GM18951 (cell line): ENCODE data around the gene HK3.

ENCODE experiments used
- POLR2A ChIP-seq: IDR thresholded peaks from 4 replicates; pipeline ENCODE4 v1.6.1; 2011; ENCODE audit warnings: mild to moderate bottlenecking; ENCODE audit not compliant: insufficient read length, insufficient read depth; ENCODE audit errors: extremely low read depth
- in situ Hi-C: fragments of 300-500 bp; cut with MboI; formaldehyde crosslinking; loops from one replicate; pipeline ENCODE4 v1.12.0; 2022; ENCODE audit warnings: low sequenced_read_pairs, mixed read lengths, inconsistent platforms; ENCODE audit not compliant: unreplicated experiment

Gene HK3

GRCh38 chr5:176883700-176884570 lies 15.2 kb downstream of the HK3 start:
- TF ChIP-seq POLR2A, result no peak
- in situ Hi-C loops, result no loop called here

- no peak for TF ChIP-seq POLR2A
- in situ Hi-C loops, result no loop called here
These were observed 16.6 kb downstream of the HK3 start for GRCh38 chr5:176882567-176882903.

- in situ Hi-C loops, result no loop called here
- no peak for TF ChIP-seq POLR2A
These were observed 17.2 kb downstream of the HK3 start for GRCh38 chr5:176881816-176882566.

GRCh38 chr5:176881021-176881749 lies 18.0 kb downstream of the HK3 start:
- in situ Hi-C loops, result no loop called here
- TF ChIP-seq POLR2A, result no peak

- TF ChIP-seq POLR2A, result no peak
These were observed 18.7 kb downstream of the HK3 start for GRCh38 chr5:176880366-176881020.

DNA sequence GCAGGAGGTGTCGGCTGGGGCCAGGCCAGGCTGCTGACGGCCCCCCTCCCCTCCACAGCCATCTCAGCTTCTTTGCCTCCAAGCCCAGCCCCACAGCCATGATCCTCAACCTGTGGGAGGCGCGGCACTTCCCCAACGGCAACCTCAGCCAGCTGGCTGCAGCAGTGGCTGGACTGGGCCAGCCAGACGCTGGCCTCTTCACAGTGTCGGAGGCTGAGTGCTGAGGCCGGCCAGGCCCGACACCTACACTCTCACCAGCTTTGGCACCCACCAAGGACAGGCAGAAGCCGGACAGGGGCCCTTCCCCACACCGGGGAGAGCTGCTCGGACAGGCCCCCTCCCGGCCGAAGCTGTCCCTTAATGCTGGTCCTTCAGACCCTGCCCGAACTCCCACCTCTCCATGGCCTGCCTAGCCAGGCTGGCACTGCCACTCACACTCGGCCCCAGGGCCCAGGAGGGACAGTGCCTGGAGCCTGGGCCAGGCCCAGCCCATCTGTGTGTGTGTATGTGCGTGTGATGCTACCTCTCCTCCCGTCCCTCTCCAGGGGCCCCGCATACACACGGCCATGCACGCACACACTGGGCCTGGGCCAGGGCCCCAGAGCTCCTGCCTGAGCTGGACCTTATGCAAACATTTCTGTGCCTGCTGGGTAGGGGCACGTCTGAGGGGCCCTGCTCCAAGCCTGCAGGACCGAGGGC lies 19.3 kb downstream of the HK3 start:
- in situ Hi-C loops, result no loop called here
- TF ChIP-seq POLR2A, result no peak

More at GRCh38 chr5:176880366-176881020, 18.7 kb downstream of the HK3 start:
- in situ Hi-C loops, result no loop called here

DNA sequence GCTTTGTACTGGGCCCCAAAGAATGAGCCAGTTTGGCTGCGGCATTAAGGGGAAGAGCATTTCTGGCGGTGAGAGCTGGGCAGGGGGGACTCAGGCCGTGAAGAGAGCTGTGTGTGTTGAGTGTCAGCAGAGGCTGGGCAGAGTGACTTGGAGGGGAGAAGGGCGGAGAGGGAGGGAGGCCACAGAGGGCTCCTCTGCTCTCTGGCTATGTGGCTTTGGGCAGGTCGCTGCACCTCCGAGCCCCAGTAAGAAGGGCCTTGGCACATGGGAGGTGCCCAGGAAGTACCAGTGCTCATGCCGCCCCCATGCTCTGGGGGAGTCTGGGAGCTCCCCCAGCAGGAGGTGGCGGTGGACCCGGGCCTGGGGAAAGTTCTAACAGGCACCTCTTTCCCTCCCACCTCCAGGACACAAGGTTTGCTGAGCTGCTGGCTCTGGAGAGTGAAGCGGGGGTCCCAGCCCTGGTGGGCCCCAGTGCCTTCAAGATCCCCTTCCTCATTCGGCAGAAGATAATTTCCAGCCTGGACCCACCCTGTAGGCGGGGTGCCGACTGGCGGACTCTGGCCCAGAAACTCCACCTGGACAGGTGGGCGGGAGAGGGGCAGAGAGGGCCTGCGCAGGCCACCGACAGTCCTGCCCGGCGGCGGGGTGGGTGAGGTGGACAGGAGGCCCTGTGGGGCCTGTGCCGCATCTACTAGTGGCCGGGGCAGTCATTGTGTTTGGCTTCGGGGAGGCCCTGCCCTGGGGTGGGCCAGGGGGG lies 20.1 kb downstream of the HK3 start:
- no peak for TF ChIP-seq POLR2A
- in situ Hi-C loops, result no loop called here

GRCh38 chr5:176878463-176878862 lies 20.7 kb downstream of the HK3 start:
- in situ Hi-C loops, result no loop called here
- no peak for TF ChIP-seq POLR2A

DNA sequence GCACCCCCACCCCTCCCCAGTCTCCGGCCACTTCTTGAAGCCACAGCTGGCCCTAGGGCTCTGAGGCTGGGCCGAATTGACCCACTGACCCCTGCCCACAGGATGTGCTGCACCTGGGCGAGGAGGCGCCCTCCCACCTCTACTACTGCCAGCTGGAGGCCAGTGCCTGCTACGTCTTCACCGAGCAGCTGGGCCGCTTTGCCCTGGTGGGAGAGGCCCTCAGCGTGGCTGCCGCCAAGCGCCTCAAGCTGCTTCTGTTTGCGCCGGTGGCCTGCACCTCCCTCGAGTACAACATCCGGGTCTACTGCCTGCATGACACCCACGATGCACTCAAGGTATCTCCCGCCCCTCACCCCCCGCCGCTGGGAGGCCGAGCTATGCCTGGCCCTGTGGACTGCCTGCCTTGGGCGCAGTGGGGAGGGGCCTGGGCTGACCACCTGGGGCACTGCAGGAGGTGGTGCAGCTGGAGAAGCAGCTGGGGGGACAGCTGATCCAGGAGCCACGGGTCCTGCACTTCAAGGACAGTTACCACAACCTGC lies 21.3 kb downstream of the HK3 start:
- no peak for TF ChIP-seq POLR2A
- in situ Hi-C loops, result no loop called here

GRCh38 chr5:176876506-176877431 lies 22.4 kb downstream of the HK3 start:
- in situ Hi-C loops, result no loop called here
- no peak for TF ChIP-seq POLR2A

DNA sequence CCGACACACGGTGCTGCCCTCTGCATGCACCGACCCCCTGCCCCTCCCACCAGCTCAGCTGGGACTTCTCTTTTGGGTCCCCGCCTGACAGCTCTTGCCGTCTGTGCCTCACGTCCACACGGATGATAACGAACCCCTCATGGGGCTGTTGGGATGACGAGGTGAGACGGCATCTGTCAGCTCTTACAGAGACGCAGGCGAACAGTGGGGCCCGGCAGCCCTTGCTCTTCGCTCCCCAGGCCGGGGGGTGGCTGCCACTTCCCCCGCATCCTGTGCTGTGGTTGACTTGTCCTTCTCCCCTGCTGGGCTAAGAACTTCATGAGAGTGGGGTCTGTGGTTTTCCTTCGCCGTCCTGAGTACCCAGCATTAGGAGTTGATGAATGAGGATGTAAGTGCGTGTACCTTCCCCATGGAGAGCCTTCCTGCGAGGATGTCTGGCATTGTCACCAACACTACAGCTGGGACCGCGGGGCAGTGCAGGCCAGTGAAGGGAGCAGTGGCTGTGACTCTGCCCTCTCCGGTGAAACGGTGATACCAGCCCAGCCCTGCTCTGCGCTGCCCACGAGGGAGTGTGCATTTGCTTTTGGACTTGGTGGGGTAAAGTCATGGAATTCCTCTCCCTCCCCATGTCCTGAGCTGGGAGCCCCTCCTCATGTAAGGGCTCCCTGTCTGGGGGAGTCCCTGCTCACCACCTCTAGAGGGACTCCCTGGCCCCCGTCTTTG lies 23.2 kb downstream of the HK3 start:
- in situ Hi-C loops, result no loop called here
- TF ChIP-seq POLR2A, result no peak
